HG03095 (cell line): ENCODE measurements around the gene DNAH7.
"Not testable (repeated sequence)": the region's sequence is repeated elsewhere in the genome, so short reads cannot be mapped to it uniquely, and the experiment has no call there.

Experiments
- ATAC-seq: cut with Tn5 transposase; IDR thresholded peaks from one replicate; pipeline ENCODE4 v1.9.1; 2021; ENCODE audit warnings: moderate library complexity; ENCODE audit not compliant: unreplicated experiment

The DNAH7 gene

DNA sequence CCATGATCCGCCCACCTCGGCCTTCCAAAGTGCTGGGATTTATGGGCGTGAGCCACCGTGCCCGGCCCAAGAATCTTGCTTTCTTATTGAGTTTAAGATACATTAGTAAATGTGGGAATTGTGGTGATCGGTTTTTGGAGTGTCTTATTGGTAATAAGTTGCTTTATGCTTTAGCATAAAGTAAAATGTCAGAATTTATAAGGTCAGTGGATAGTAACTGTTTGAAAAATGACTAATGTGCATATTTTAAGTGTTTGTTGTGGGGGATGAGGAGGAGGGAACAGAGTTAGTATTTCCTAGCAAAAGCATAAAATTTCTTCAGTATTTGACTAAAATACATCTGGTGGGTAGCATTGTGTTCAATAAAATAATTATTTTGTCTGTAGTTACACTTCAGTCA is 334.2 kb downstream of the DNAH7 start:
- no peak for ATAC-seq

DNA sequence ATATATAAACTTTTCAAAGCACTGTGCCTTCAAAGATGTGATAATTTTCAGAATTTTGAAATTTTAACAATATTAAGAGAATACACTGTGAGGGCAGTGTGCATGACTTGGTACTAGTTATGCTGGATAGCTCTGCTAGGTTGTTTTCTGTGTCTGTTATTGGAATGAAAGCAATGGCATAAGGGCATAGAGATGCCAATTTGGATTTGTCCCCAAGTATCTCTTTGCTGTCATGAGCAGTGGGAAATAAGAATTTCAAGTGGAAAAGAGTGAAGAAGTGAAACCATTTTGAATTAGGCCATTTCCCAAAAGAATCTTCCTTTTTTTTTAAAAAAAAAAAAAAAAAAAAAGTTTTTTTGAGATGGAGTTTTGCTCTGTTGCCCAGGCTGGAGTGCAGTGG is 334.8 kb downstream of the DNAH7 start:
- no peak for ATAC-seq

DNA sequence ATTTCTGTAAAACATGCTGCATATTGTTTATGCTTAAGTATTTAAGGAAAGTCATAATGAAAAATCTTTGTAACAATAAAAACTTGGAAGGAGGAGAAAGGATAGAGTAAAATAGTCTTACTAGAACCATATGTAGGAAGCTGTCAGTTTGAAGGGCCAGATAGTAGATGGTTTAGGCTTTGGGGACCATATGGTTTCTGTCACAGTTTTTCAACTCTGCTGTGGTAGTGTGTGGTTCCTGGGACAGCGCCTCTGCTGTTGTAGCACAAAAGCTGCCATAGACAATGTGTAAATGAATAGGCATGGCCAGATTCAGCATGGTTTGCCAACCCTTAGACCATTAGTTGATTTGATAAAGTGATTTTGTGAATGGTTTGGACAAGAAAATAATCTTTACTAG is 336.1 kb downstream of the DNAH7 start:
- no peak for ATAC-seq

DNA sequence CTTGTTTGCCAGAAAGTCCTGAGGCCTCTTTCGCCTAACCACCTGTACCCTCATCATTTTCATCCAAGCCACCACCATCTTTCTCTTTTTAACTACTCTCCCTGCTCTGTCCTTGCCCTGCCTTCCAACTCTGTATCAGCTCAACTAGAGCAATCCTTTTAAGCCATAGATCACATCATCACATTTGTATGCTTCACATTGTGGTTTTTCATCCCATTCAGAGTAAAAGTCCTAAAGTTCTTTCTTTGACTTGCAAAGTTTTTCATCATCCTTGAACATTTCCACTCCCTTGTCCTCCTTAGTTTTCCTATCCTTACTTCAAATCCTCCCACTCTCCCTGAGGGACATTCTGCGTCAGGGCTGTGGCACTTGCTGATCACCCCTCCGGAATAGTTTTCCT is 337.7 kb downstream of the DNAH7 start:
- ATAC-seq: no peak

DNA sequence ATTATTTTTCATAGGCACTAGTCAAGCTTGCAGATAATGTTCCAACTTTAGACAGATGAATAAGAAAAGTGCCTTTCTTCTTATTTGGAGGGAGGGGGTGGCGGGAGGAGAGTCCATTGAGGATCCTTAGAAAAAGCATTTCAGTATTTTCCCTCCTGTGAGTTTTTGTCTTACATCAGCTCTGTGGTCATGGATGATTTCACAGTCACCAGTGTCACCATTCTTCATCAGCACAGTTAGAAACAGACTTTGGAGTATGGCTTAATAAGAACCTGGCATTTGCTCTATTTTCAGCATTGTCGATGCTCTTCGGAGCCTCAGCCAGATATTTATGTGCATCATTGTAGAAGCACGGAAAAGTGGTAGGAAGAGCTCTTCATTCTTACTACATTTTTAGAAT is 341.5 kb downstream of the DNAH7 start:
- no peak for ATAC-seq

DNA sequence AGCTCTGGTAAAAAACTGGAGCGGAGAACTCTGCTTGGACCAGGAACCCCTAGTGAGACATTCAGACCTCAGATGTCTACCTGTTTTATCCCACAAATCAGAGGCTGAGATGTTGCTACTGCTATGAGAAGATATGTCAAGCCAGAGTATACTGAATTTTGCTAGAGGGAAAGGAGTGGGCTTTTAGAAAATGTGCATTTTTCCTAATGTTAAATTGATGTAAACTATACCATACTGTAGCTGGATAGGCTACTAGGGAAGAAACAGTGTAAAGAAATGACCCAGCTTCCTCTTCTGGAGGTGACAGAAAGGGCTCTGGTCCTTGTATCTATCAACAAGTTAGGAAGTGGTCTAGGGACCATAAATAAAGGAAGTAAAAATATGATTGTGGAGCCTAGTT is 346.6 kb downstream of the DNAH7 start:
- ATAC-seq: no peak

DNA sequence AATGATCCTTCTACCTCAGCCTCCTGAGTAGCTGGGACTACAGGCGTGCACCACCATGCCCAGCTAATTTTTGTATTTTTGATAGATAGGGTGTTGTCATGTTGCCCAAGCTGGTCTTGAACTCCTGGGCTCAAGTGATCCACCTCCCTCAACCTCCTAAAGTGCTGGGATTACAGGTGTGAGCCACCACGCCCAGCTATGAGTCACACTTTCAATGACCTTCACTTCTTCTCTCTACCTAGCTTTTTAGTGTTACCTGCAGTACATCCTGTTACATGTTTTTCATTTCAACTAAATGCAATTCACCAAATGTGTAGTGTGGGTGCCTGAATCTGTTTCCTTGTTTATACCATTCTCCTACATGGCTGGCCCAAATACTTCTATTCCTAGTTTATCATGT is 347.6 kb downstream of the DNAH7 start:
- ATAC-seq: no peak

DNA sequence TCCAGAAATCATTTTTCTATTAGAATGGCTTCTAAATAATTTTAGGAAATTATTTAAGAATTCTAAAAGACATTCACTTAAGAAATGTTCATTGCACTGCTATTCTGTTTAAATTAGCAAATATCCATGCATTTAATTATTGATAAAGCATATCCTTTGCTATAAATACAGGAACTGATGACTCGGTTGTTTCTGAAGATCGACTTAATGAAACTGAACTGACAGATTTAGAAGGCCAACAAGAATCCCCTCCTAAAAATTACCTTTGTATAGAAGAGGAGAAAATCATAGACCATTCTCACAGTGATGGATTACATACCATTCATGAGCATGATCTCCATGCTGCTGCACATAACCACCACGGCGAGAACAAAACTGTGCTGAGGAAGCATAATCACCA is 352.2 kb downstream of the DNAH7 start:
- no peak for ATAC-seq

DNA sequence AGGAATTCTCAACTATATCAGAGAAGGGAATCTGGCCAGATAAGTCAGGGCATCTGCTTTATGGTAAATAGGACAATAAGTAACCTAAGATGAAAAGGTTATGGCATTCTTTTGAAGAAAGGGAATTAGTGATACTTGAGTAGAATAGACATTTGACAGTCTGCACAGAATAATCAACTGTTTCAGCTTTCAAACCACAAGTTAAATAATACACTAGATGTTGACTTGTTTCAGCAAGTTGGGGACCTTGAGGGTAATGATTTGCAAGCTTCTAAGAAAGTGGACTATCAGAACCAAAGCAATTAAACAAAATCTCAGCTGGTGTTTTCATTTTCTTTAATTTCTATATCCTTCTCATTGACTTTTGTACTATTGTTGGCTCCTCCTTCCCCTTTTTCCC is 357.2 kb downstream of the DNAH7 start:
- no peak for ATAC-seq

DNA sequence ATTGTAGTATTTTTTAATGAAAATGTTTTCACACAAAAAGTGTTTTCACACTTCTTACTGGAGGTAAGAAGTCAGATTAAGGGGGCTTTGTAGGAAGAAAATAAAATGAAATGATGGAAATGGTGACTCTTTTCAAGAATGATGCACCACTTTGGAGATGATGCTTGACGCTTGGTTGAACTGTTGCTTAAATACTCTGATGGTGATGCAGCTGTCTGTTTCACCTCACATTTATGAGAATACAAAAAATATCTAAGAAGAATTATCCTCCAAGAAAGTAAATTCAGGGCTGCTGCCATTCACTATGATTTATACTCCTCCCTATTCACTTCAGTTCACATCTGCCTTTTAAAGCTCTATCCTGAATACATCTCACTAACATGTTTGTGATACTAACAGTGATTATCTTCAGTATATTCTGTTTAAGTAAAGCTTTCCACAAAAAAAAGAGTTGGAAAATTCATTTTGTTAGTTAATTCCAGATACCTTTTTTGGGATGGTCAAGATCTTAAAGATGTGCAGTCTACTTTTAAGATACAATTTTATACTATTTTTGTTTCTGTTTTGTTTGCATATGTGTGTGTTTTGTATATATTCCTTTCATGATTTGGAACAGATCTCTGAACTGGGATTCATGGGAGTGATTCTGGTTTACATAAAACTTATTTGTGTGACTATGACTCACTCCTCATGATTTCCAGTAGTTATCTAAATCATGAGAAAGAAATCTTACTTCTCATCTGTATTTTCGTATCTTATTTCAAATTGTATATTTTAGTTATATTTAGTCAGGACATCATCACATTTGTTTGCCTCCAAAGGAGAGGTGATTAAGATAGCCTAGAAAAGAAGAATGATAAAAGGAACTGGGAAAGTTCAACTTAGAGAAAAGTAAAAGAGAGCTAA is 358.5 kb downstream of the DNAH7 start:
- ATAC-seq: no peak

DNA sequence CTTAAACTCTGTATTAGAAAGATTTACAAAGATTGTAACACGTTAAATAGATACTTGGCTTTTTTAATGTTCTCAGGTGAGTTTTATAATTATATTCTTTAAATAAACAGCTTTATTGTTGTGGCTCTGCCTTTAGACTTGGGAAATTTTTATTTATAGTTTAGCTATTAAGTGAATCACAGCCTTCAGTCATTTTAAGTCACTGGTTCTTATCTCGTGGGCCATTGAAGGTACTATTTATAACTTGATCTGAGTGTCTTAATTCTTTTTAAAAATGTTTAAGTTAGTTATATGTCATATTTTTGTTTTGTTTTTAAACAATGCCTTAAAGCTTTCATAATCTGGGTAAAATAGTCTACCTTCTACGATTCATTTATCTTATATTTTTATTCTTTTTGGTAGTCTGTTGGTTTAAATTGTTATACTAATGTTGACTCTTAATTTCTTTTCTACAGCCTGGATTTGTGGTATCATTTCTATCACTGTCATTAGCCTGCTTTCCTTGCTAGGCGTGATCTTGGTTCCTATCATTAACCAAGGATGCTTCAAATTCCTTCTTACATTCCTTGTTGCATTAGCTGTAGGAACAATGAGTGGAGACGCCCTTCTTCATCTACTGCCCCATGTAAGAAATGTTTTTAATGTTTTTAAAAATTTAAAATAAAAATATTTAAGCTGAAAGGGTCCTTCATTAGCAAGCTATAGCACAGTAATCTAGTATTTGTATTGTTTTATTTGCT is 362.3 kb downstream of the DNAH7 start:
- ATAC-seq: no peak

DNA sequence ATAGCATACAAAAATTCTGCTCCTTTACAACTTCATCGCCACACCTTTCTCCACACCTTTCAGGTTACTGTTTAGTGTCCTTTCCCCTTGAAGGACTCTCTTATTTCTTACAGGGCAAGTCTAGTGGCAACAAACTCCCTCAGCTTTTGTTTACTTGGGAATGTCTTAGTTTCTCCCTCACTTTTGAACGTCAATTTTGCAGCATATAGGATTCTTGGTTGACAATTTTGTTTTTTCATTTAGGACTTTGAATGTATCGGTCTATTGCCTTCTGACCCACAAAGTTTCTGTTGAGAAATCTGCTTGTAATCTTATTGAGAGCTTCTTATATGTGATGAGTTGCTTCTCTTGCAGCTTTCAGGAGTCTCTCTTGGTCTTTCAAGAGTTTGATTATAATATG is 368.2 kb downstream of the DNAH7 start:
- no peak for ATAC-seq

DNA sequence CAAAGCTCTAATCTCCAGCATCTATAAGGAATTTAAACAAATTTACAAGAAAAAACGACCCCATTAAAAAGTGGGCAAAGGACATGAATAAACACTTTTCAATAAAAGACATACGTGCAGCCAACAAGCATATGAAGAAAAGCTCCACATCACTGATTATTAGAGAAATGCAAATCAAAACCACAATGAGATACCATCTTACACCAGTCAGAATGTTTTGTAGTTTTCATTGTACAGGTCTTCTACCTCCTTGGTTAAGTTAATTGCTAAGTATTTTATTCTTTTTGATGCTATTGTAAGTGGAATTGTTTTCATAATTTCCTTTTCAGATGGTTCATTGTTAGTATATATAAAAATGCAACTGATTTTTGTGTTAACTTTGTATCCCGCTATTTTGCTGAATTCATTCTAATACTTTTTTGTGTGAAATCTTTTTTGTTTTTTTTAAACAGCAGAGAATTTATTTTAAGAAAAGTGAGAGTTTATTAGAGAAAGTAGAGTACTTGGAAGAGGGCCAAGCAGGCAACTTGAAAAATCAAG is 370.9 kb downstream of the DNAH7 start:
- ATAC-seq: no peak

DNA sequence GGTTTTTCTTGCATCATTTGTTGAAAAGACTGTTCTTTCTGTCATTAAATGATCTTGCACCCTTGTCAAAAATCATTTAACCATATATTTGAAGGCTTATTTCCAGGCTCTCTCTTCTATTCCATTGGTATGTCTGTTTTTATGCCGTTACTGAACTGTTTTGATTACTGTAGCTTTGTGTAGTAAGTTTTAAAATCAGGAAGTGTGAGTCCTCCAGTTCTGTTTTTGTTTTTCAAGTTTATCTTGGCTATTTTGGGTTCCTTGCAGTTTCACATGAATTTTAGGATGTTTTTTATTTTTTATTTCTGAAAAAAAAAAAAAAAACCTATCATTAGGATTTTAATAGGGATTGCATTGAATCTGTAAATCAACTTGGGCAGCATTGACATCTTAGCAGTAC is 372.6 kb downstream of the DNAH7 start:
- ATAC-seq: no peak

DNA sequence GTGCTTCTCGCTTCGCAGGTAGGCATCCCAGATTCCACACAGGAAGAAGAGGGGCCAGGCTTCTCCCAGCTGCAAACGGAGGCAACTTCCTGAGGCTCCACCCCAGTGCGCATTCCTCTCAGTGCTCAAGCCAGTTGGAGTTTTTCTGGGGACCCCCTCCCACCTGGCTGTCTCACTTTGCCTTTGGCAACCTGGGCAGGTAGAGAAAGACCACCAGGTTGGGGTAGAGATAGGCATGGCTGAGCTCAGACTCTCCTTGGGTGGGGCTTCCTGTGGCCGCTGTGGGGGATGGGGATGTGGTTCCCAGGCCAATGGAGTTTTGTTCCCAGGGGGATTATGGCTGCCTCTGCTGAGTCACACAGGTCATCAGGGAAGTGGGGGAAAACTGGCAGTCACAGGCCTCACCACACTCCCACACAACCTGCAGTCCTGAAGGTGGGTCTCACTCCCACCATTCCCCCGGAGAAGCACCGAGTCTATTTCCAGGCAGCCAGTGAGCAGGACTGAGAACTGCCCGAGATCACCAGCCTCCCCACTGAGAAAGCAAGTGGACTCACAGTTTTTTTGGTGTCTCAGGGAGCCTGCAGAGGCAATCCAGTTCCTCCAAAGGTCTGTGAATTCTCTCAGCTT is 373.5 kb downstream of the DNAH7 start:
- no peak for ATAC-seq

DNA sequence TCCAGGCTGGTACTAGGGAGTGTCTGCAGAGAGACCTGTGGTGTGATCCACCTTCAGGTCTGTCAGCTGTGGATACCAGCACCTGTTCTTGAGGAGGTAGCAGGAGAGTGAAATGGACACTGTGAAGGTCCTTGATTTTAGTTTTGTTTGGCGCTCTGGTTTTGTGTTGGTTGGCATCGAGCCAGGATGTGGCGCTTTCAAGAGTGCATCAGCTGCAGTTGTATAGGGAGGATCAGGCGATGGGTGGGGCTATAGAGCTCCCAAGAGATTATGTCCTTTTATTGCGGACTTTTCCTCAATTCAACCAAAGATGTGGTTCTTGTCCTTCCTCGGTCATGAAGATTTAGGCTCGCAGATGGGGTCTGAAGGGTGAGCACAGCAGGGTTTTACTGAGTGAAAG is 374.1 kb downstream of the DNAH7 start:
- no peak for ATAC-seq

DNA sequence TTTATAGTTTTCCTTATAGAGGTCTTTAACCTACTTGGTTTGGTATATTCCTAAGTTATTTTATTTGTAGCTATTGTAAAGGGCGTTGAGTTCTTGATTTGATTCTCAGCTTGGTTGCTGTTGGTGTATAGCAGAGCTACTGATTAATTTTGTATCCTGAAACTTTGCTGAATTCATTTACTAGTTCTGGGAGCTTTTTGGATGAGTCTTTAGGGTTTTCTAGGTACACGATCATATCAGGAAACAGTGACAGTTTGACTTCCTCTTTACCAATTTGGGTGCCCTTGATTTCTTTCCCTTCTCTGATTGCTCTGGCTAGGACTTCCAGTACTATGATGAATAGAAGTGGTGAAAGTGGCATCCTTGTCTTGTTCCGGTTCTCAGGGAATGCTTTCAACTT is 376.1 kb downstream of the DNAH7 start:
- not testable (repeated sequence) for ATAC-seq
